ENCODE data around the gene APOA5. TPM values are rescaled to one million over a fixed set of nuclear protein-coding genes. Genes with fewer than 3 reads are reported as not detected.

Gene APOA5
- total RNA-seq, 5 donors from 2014 or later (not counting 1 experiment from before 2014, with no cell fraction given) = 0.19 to 0.85 TPM; not detected in 3

DNA sequence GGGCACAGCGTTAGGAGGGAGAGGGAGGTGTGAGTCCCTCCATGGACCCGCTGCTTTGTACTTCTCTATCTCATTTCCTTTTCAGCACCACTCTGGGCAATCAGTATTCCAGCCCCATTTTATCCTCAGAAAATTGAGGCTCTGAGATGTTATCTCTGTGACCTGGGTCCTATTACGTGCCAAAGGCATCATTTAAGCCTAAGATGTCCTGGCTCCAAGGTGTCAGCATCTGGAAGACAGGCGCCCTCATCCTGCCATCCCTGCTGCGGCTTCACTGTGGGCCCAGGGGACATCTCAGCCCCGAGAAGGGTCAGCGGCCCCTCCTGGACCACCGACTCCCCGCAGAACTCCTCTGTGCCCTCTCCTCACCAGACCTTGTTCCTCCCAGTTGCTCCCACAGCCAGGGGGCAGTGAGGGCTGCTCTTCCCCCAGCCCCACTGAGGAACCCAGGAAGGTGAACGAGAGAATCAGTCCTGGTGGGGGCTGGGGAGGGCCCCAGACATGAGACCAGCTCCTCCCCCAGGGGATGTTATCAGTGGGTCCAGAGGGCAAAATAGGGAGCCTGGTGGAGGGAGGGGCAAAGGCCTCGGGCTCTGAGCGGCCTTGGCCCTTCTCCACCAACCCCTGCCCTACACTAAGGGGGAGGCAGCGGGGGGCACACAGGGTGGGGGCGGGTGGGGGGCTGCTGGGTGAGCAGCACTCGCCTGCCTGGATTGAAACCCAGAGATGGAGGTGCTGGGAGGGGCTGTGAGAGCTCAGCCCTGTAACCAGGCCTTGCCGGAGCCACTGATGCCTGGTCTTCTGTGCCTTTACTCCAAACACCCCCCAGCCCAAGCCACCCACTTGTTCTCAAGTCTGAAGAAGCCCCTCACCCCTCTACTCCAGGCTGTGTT lies 37.2 kb upstream of the APOA5 start:
- ChIA-PET POLR2A (interaction anchor here (0.6 kb wide), 2 partner anchors 15 to 24 kb away, joined by 3 to 5 read pairs; no protein-coding TSS in a partner anchor), CTCF (interaction anchor here in 1 of 2 donors (1.4 kb wide), 1 partner anchor 276 kb away, joined by 6 read pairs; no protein-coding TSS in a partner anchor)
- WGBS (ENCODE audit: insufficient coverage) = 90% methylated on average over 3 of the region's 16 CpGs
- Histone ChIP-seq H3K36me3 (ENCODE audit: control insufficient read depth in 2 of 2, extremely low read depth in 1 of 2, insufficient read depth in 1 of 2, low read length in 1 of 2) (no peaks in the 10 kb centered on the region), H3K27ac (ENCODE audit: low read length) (no peak overlapping the region), H3K27me3 (replicated peaks in 1 of 2; ENCODE audit: control insufficient read depth in 2 of 2, extremely low read depth in 1 of 2, insufficient read depth in 2 of 2, low read length in 1 of 2) (peaks cover 0 to 11% of the 10 kb centered on the region in 2 experiments), H3K4me3 (ENCODE audit: control insufficient read depth in 1 of 2, extremely low read depth in 1 of 2, low read length in 1 of 2) (no peak overlapping the region), H3K4me1 (ENCODE audit: control insufficient read depth in 1 of 2, extremely low read depth in 1 of 2, insufficient read depth in 2 of 2, low read length in 2 of 2) (peaks cover 0 to 2% of the 10 kb centered on the region in 2 experiments), H3K9me3 (no peaks in the 10 kb centered on the region)
- no peaks in the 10 kb centered on the region for H3K4me1 Mint-ChIP-seq
- DNase-seq = no peak
- no peak overlapping the region for H3K4me3 Mint-ChIP-seq
- no peaks in the 10 kb centered on the region for H3K27me3 Mint-ChIP-seq
- no peak overlapping the region for H3K27ac Mint-ChIP-seq
- H3K36me3 Mint-ChIP-seq = no peaks in the 10 kb centered on the region
- ATAC-seq (replicated peaks in 1 of 4) = no peak
- no peaks in the 10 kb centered on the region for H3K9me3 Mint-ChIP-seq

DNA sequence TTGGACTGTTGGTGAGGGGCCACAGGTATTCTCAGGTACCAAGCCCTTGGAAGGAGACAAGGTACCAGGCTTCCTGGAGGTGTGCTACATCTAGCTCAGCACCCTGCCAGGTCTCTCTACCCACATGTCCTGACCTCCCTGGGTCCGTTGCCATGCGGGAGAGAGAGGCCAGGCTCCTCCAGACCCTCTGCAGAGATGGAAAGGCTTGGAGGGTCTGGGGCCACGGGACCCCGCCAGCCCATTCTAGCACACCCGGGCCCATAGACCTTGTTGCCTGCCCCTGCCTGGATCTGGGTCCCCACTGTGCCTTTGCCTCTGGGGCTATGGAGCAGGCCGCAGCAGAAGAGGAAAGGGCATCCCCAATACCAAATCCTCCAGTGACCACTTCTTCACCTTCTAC lies 35.8 kb upstream of the APOA5 start:
- no peak overlapping the region for H3K27ac ChIP-seq (ENCODE audit: low read length)
- WGBS (ENCODE audit: insufficient coverage) = 73% methylated on average over 5 of the region's 6 CpGs
- Mint-ChIP-seq H3K36me3 (no peaks in the 10 kb centered on the region), H3K4me3 (no peak overlapping the region), H3K27me3 (no peaks in the 10 kb centered on the region), H3K27ac (no peak overlapping the region), H3K9me3 (no peaks in the 10 kb centered on the region), H3K4me1 (no peaks in the 10 kb centered on the region)
- H3K27me3 ChIP-seq (replicated peaks in 1 of 2; ENCODE audit: control insufficient read depth in 2 of 2, extremely low read depth in 1 of 2, insufficient read depth in 2 of 2, low read length in 1 of 2) = peaks cover 0 to 11% of the 10 kb centered on the region in 2 experiments
- H3K36me3 ChIP-seq (ENCODE audit: control insufficient read depth in 2 of 2, extremely low read depth in 1 of 2, insufficient read depth in 1 of 2, low read length in 1 of 2) = no peaks in the 10 kb centered on the region
- peaks cover 0 to 2% of the 10 kb centered on the region in 2 experiments for H3K4me1 ChIP-seq (ENCODE audit: control insufficient read depth in 1 of 2, extremely low read depth in 1 of 2, insufficient read depth in 2 of 2, low read length in 2 of 2)
- DNase-seq (no peak), ATAC-seq (replicated peaks in 1 of 4) (no peak)
- H3K4me3 ChIP-seq (ENCODE audit: control insufficient read depth in 1 of 2, extremely low read depth in 1 of 2, low read length in 1 of 2) = no peak overlapping the region
- H3K9me3 ChIP-seq = no peaks in the 10 kb centered on the region
- ChIA-PET POLR2A (no interaction called here), CTCF (no interaction called here)

DNA sequence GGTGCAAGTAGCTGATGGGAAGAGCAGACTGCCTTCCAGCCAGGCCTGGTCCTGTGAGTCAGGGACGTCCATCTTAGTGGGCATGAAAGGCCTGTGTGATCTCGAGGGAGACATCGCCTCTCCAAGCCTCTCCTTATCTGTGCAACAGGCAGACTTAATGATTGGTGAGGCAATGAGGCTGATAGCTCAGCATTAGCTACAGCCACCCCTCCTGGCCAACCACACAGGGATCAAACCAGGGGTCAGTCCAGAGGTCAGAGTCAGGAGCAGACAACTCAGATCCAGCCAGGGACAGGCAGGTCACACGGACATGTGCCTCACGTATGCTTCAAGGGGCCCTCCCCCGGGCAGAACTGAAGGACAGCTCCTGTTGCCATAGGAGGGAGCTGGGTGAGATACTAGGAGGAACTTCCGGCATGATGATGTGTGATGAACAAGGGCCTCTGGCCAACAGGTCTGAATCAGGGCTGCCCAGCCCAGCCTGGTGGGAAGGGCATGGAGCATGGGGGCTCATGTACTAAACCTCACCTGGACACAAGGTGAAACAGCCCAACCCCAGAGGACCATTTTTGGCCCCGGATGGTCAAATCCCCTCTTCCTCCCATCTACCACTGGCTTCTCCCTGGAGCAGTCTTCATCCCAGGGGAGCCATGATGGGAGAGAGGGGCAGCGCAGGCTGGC lies 35.2 kb upstream of the APOA5 start:
- 68% methylated on average over 4 of the region's 9 CpGs for WGBS (ENCODE audit: insufficient coverage)
- CTCF ChIA-PET = no interaction called here

DNA sequence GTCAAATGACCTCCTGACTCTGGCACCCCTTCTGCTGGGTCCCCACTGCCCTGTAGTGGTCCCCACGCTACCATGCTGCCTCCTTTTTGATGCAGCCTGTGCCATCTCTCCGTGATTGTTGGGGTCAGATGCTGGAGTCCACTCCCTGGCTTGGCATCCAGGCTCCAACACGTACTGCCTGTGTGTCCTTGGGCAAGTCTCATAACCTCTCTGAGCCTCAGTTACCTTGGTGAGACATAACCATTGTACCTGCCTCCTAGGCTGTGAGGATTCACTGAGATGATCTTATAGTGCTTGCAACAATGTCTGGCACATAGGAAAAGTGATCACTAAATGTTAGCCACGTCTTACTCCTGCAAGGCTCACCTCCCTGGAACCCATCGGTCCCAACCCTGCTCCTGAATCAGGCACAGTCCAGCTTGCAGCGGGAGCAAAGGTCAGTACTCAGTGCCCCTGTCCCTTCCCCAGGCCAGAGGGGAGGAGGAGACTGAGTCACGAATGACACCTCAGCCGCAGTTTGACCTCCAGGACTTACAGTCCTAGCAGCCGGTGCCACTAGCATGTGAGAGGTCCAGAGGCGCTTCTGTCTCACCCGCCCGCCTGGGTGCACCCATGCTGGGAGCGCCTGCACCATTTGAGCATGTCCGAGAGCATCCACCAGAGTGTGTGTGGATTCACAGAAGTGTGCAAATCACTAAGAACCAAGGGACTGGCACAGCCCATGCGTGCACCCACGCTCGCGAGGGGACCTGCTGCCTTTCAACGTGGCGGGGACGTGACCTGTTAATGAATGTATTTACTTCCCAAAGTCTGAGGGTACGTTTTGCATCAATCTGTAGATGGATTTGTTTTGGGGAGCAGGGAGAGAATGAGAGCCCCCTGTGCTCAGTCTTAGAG lies 34.4 kb upstream of the APOA5 start:
- 88% methylated on average over 16 of the region's 22 CpGs for WGBS (ENCODE audit: insufficient coverage)
- Mint-ChIP-seq H3K4me3 (no peak overlapping the region), H3K9me3 (no peaks in the 10 kb centered on the region), H3K27ac (no peak overlapping the region), H3K27me3 (no peaks in the 10 kb centered on the region), H3K36me3 (no peaks in the 10 kb centered on the region), H3K4me1 (no peaks in the 10 kb centered on the region)
- H3K9me3 ChIP-seq = no peaks in the 10 kb centered on the region
- DNase-seq (no peak), ATAC-seq (replicated peaks in 1 of 4) (no peak)
- no peaks in the 10 kb centered on the region for H3K4me1 ChIP-seq (ENCODE audit: control insufficient read depth in 1 of 2, extremely low read depth in 1 of 2, insufficient read depth in 2 of 2, low read length in 2 of 2)
- peaks cover 0 to 11% of the 10 kb centered on the region in 2 experiments for H3K27me3 ChIP-seq (replicated peaks in 1 of 2; ENCODE audit: control insufficient read depth in 2 of 2, extremely low read depth in 1 of 2, insufficient read depth in 2 of 2, low read length in 1 of 2)
- H3K36me3 ChIP-seq (ENCODE audit: control insufficient read depth in 2 of 2, extremely low read depth in 1 of 2, insufficient read depth in 1 of 2, low read length in 1 of 2) = no peaks in the 10 kb centered on the region
- no peak overlapping the region for H3K4me3 ChIP-seq (ENCODE audit: control insufficient read depth in 1 of 2, extremely low read depth in 1 of 2, low read length in 1 of 2)
- POLR2A ChIA-PET = interaction anchor here in 1 of 2 donors (0.6 kb wide), 1 partner anchor 18 kb away, joined by 4 read pairs; no protein-coding TSS in a partner anchor
- H3K27ac ChIP-seq (ENCODE audit: low read length) = no peak overlapping the region
- CTCF ChIA-PET = interaction anchor here in 1 of 2 donors (0.5 kb wide), 1 partner anchor 61 kb away, joined by 3 read pairs; no protein-coding TSS in a partner anchor

More for the DNA sequence above, 35.2 kb upstream of the APOA5 start:
- peaks cover 0 to 11% of the 10 kb centered on the region in 2 experiments for H3K27me3 ChIP-seq (replicated peaks in 1 of 2; ENCODE audit: control insufficient read depth in 2 of 2, extremely low read depth in 1 of 2, insufficient read depth in 2 of 2, low read length in 1 of 2)
- no peaks in the 10 kb centered on the region for H3K36me3 ChIP-seq (ENCODE audit: control insufficient read depth in 2 of 2, extremely low read depth in 1 of 2, insufficient read depth in 1 of 2, low read length in 1 of 2)
- Mint-ChIP-seq H3K4me1 (no peaks in the 10 kb centered on the region), H3K4me3 (no peak overlapping the region), H3K9me3 (no peaks in the 10 kb centered on the region), H3K27me3 (no peaks in the 10 kb centered on the region), H3K27ac (no peak overlapping the region), H3K36me3 (no peaks in the 10 kb centered on the region)
- no peaks in the 10 kb centered on the region for H3K4me1 ChIP-seq (ENCODE audit: control insufficient read depth in 1 of 2, extremely low read depth in 1 of 2, insufficient read depth in 2 of 2, low read length in 2 of 2)
- no peak overlapping the region for H3K27ac ChIP-seq (ENCODE audit: low read length)
- POLR2A ChIA-PET = interaction anchor here in 1 of 2 donors (0.6 kb wide), 1 partner anchor 19 kb away, joined by 4 read pairs; no protein-coding TSS in a partner anchor
- H3K4me3 ChIP-seq (ENCODE audit: control insufficient read depth in 1 of 2, extremely low read depth in 1 of 2, low read length in 1 of 2) = no peak overlapping the region
- ATAC-seq (replicated peaks in 1 of 4) (no peak), DNase-seq (no peak)
- H3K9me3 ChIP-seq = no peaks in the 10 kb centered on the region

DNA sequence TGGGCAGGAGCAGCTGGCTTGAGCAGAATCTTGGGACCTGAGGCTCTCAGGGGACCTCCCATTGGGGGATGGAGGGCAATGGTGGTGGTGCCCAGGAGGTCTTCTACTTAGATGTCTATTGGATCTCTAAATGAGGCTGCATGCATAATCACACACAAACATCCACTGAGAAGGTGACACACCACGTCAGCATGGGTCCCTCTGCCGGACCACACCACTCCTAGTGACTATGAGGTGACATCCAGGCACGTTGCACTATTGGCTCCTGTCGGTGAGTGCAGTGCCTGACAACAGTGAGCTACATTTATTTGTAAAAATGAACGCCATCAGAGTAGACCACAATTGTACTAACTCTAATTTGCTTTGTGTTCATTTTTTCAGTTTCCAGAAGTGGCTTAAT lies 33.8 kb upstream of the APOA5 start:
- Mint-ChIP-seq H3K36me3 (no peaks in the 10 kb centered on the region), H3K4me1 (no peaks in the 10 kb centered on the region), H3K9me3 (no peaks in the 10 kb centered on the region), H3K4me3 (no peak overlapping the region), H3K27ac (no peak overlapping the region), H3K27me3 (no peaks in the 10 kb centered on the region)
- POLR2A ChIA-PET = no interaction called here
- CTCF ChIA-PET = interaction anchor here in 1 of 2 donors (0.5 kb wide), 1 partner anchor 61 kb away, joined by 3 read pairs; no protein-coding TSS in a partner anchor
- Histone ChIP-seq H3K4me1 (ENCODE audit: control insufficient read depth in 1 of 2, extremely low read depth in 1 of 2, insufficient read depth in 2 of 2, low read length in 2 of 2) (no peaks in the 10 kb centered on the region), H3K4me3 (ENCODE audit: control insufficient read depth in 1 of 2, extremely low read depth in 1 of 2, low read length in 1 of 2) (no peak overlapping the region), H3K9me3 (no peaks in the 10 kb centered on the region), H3K27ac (ENCODE audit: low read length) (no peak overlapping the region), H3K27me3 (replicated peaks in 1 of 2; ENCODE audit: control insufficient read depth in 2 of 2, extremely low read depth in 1 of 2, insufficient read depth in 2 of 2, low read length in 1 of 2) (peaks cover 0 to 11% of the 10 kb centered on the region in 2 experiments), H3K36me3 (ENCODE audit: control insufficient read depth in 2 of 2, extremely low read depth in 1 of 2, insufficient read depth in 1 of 2, low read length in 1 of 2) (no peaks in the 10 kb centered on the region)
- WGBS (ENCODE audit: insufficient coverage) = 73% methylated on average over 5 of the region's 5 CpGs
- no peak for DNase-seq
- ATAC-seq (replicated peaks in 1 of 4) = no peak

Measured in T-cell (primary cell).